NCI-H774 (cell line): ENCODE results near the gene INCENP.

Source experiments
- DNase-seq: peaks from one replicate; lab custom pipeline; 2025; lab: John Stamatoyannopoulos, UW

The INCENP gene

DNA sequence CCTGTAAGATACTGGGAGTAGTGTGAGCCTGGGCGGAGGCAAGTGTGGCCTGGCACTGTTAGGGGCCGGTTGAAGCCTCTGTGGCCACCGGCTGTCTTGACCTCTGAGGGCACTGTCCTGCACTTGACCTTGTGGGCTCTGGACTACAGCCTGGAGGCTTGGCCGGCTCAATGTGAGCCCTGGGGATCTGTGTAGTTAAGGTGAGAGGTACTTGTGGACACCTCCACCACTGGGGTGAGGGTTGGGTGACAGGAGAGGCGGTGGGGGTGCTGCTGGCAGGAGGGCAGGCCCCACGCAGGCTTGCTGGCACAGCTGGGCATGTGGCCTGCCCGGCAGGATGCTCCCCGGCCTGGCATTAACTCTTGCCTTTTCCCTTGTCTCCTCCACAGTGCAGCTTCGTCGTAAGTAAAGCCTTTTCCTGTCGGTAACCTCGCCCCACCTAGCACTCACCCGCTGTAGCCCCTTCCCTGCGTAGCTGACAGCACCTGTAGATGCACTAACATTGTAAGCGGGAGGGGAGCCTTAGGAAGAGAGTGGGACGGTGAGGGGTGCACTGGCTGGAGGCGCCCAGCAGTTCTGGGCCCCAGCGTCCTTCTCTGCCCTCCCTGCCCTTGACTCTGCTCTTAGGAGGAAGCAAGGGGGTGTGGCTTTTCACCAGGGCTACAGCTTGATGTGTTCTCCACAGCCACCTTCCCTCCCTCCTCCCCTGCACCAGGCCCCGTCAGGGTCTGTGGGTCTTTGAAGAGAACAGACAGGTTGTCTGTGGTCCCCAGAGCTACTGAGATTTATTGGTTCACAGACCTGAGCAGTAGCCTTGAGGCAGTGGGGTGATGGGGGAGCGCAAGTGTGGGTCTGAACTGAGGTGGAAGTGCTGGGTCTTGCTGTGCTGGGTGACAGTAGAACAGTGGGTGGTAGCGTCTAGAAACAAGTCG lies 17.6 kb downstream of the INCENP start:
- DNase-seq, result no peak

DNA sequence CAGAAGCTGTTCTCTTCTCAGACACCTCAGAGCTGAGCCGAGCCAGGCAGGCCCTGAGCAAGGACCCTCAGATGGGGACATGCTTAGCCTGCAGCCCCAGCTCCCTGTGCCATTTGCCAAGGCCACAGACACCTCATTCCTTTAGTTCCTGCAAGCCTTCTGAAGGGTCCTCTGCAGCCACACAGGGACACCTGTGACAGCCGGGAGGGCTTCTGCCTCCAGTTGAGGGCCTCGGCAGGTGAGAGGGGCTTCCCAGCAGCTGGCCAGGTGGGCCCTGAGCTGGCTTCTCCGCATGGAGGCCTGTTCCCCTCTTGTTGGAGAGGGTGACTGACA lies 18.2 kb downstream of the INCENP start:
- no peak for DNase-seq

DNA sequence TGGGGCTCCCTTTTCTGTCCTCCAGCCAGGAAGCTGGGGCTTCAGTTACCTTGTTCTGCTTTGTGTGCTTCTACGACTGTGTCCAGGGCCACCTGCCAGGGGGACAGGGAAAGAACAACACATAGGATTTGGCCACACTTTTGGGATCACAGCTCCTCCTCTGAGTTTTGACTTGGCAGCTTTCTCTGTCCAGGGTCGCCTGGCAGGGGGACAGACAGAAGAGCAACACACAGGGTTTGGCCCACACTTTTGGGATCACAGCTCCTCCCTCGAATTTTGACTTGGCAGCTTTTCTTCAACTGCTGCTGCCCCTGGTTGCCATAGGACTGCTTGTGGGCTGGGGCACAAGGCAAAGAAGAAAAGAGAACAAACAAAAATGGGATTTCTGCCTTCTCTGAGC lies 19.1 kb downstream of the INCENP start:
- no peak for DNase-seq

DNA sequence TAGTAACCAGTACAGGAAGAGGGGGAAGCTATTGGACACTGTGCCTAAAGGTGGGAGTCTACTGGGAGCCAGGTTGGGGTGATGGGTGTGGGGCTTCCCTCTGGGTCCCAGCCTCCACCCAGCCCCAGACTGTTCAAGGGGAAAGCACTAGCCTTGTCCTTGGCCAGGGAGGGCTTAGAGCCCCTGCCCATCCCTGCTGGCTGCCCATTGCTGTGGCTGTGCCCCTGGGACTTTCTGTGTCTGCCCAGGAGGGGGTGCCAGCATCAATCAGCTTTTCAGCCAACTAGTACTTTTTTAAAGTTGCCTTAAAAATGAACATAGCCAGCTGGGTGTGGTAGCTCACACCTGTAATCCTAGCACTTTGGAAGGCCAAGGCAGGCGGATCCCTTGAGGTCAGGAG lies 19.9 kb downstream of the INCENP start:
- DNase-seq, result no peak

DNA sequence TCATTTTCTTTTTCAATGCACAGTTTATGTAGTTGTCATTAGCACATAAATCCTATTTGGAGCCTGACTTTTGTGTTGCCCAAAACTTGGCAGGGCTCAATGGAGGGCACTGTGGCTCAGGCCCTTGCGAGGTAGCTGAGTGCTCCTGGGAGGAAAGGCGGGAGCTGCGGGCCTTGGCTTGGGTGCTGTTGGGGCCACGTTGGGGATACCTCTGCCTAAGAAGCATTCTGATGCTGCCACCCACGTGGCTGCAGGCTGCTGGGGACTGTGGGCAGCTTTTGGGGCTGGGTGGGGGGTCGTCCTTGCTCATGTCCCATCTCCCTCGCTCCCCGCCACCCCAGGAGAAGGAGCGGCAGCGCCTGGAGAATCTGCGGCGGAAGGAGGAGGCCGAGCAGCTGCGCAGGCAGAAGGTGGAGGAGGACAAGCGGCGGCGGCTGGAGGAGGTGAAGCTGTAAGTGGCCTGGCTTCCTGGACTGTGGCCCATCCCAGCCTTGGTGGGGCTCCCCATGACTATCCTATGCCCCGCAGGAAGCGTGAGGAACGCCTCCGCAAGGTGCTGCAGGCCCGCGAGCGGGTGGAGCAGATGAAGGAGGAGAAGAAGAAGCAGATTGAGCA lies 20.9 kb downstream of the INCENP start:
- DNase-seq, result no peak

DNA sequence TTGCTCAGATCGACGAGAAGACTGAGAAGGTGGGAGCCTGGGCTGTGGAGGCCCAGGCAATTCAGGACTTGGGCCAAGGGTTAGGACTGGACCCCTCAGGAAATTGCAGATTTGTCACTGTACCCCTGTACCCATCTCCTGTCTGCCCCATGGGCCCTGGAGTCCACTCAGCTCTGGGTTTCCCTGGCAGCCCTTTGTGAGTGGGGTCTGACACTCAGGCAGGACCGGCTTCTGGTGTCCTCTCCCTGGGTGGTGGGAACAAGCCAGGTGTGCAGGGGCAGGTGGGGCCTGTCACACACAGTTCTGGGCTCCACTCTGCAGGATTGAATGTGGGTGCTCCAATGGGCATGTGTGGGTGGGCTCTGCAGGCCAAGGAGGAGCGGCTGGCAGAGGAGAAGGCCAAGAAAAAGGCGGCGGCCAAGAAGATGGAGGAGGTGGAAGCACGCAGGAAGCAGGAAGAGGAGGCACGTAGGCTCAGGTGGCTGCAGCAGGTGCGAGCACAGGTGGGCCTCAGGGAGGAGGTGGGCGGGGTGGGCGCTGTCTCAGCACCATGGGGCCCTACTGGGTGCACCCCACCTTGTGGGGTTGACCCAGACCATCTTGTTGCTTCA lies 21.6 kb downstream of the INCENP start:
- DNase-seq, result no peak

DNA sequence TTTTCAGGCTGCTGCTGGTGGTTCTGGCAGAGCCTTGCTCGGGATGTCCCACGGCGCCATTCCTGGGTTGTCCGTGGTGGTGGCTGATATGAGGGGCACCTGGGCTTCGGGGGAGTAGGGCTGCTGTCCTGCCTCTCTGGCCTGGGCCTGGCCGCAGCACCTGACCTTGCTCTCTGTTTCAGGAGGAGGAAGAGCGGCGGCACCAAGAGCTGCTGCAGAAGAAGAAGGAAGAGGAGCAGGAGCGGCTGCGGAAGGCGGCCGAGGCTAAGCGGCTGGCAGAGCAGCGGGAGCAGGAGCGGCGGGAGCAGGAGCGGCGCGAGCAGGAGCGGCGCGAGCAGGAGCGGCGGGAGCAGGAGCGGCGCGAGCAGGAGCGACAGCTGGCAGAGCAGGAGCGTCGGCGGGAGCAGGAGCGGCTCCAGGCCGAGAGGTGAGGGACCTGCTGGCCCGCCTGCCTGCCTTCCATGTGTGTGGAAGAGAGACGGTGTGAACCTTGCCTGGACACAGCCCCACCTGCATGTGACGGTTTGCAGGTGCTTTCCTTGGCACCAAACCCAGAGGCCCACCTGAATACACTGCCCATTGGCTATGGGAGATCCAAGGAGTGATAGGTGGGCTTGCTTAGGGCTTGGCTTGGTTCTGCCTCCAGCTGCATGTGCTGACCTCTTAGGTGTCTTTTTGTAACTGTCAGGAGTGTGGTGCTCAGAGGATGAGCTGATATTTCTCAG lies 22.8 kb downstream of the INCENP start:
- DNase-seq, result no peak

DNA sequence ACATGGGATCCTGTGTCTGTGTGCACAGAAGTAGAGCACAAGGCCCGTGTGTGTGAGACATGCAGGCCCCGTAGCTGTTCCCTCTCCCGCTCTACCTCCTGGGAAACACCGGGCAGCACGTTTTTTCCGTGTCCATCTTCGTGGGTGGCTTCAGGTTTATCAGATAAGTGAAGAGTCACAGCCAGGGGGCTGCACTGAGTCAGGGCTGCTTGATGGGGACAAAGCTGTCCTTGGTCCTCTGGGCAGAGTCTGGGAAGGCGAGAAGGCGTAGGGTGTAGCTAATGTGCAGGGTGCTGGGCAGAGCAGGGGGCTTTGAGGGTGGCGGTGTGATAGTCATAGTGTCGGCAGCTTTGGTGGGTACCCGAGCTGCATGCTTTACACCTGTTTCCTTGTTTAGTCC lies 23.7 kb downstream of the INCENP start:
- no peak for DNase-seq

DNA sequence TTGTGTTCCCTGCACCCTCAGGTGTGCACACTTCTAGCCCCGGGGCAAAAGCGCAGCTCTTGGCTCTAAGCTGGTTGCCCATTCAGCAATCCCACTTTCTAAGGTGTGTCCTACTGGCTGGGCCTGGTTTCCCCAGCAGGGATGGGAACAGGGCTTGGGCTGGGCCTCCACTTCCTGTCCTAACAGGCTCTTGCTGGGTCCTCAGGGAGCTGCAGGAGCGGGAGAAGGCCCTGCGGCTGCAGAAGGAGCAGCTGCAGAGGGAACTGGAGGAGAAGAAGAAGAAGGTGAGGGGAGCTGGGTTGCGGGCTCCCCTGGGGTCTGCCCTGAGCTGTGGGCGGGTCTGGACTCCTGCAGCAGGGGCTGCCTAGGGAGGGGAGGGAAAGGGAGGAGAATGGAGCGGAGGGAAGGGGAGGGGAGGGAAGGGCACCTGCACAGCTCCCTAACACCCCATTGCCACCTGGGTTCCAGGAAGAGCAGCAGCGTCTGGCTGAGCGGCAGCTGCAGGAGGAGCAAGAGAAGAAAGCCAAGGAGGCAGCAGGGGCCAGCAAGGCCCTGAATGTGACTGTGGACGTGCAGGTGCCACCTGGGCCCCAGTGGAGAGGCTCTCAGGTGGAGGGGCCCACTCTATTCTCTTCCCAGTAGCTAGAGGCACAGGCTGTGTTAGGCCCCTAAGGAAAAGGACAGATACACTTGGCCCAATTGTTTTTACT lies 24.6 kb downstream of the INCENP start:
- DNase-seq, result no peak

DNA sequence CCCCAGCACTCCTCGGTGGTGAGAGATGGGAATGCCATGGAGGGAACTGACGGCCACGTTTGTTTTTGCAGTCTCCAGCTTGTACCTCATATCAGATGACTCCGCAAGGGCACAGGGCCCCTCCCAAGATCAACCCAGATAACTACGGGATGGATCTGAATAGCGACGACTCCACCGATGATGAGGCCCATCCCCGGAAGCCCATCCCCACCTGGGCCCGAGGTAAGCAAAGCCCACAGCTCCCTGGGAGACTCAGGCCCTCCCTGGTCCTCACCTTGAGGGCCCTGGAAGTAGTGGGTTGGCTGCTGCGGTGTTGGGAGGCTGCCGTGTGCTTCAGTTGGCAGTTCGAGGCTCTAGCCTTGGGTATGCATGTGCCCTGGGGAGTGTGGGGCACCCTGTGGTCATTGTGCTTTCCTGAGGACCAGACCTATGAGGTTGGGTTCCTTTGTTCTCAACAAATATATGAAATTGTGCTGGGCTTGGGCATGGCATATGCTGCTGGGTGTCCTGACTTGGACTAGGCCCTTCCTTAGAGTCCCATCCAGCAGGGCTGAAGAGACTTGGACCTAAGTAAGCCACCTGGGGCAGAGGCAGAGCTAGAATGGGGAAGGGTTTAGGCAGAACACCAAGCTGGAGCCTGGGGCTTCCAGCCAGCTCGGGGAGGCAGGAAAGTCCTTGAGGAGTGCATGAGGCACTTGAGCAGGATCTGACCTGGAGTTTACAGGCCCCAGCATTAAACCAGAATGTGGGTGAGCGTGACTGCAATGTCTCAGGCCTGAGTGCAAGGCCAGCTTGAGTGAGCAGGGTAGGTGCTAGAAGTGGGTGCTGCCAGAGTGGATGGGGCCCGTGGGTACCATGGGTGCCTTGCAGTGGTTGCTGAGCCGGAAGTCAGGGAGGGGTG lies 26.4 kb downstream of the INCENP start:
- DNase-seq, result no peak

DNA sequence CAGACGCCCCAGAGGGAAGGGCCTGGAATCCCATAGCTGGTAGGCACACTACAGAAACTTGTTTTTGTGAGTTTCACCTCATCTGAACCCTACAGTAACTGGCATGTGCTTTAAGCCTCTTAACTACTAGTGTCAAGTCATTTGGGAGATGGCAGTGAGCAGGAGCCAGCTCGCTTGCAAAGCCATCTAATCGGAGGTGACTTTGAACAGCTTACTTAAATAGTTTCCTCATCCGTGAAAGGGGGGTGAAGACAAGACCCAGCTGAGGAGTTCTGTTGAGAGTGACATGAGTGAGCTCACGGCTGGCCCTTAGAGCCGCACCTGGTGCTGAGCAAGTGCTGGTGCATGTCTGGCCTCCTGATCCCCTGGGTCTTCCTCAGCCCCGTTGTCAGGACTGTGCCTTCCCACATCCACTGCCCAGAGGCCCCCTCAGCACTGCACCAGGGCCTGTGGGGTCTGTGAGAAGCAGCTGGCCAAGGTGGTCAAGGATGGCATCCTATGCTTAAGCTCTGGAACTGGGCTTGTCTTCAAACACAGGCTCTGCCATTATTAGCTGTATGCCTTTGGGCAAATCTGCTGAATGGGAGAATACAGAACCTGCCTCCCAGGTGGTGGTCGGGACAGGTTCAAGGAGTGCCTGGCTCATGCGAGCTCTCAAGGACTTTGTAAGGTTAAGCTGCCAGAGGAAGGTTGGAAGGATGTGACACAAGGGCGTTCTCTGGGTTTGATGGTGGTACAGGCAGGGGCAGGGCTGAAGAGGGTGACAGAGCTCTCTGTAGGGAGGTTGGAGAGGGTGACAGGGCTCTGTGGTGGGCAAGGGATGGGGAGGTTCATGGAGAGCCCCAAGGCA lies 27.3 kb downstream of the INCENP start:
- DNase-seq, result no peak

DNA sequence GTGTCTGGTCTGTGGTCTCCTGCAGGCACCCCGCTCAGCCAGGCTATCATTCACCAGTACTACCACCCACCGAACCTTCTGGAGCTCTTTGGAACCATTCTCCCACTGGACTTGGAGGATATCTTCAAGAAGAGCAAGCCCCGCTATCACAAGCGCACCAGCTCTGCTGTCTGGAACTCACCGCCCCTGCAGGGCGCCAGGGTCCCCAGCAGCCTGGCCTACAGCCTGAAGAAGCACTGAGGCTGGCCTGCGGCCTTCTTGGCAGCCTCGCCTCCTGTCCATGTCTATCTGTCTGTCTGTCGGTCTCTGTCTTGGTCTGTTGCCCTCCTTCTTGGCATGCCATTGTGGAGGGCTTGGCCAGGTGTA lies 27.9 kb downstream of the INCENP start:
- DNase-seq, result no peak

DNA sequence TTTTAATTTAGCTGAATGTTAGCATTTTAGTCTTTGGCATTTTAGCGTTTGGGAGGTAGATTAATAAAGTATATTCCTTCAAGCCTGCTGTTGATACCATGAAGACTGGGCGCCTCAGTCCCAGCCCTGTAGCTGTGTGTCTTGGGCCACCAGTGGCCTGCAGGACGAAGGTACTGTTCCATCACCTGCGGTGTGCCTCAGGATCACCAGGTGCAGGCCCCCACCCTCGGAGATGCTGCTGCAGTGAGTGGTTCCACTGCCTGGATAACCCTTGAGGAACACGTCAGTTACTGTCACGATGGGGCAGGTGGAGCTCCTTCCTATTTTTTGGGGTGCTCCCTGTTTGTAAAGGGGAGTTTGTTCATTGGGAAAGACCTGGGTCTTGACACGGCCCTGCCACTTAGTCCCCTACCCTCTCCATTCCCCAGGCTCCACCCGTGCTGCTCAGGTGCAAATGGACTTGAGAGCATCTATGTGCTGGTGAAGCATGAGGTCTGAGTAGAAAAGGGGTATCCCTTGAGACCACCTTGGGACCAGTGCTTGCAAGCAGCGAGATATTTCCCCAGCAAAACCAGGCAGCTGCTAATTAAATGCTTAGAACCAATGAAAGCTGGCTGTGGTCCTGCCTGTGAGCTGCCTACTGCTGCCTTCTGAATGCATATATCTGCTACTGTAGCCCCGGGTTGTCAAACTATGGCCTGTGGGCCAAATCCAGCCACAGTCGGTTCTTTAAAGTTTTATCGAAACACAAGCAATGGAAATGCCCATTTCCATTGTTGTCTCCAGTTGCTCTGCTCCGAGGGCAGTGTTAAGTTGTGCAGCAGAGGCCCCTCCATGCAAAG lies 28.7 kb downstream of the INCENP start:
- no peak for DNase-seq

DNA sequence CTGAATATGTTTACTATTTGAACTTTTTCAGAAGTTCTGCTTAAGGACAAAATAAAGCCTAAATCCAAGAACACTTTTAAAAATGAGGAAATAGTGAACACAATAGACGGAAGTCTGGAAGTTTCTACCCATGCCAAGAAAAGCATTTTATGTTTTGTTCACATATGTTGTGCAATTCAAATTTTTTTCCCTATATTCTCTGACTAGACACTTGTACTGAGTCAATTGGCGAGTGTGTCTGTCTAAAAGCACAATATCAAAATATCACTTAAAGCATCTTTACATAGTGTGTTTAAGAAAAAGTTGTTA lies 29.2 kb downstream of the INCENP start:
- no peak for DNase-seq

DNA sequence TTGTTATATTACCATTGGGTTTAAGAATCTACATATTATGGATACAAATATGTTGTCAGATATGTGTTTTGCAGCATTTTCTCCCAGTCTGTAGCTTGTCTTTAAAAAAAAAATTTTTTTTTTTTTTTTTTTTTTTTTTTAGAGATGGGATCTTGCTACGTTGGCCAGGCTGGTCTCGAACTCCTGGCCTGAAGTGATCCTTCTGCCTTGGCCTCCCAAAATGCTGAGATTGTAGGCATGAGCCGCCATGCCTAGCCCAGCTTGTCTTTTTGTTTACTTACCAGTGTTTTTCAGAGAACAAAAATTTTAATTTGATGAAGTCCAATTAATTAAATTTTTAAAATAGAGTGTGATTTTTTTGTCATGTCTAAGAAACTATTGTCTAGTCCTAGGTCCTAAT lies 29.8 kb downstream of the INCENP start:
- DNase-seq, result no peak

DNA sequence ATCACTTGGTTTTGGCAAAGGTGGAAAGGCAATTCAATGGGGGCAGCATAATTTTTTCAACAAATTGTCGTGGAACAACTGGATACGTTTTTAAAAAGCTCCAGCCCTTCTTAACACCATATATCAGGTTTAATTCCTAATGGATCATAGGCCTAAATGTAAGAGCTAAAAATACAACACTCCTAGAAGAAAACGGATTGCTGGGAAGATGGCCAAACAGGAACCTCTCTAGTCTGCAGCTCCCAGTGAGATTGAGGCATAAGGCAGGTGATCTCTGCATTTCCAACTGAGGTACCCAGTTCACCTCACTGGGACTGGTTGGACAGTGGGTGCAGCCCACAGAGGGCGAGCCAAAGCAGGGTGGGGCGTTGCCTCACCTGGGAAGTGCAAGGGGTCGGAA lies 33.8 kb downstream of the INCENP start:
- no peak for DNase-seq

DNA sequence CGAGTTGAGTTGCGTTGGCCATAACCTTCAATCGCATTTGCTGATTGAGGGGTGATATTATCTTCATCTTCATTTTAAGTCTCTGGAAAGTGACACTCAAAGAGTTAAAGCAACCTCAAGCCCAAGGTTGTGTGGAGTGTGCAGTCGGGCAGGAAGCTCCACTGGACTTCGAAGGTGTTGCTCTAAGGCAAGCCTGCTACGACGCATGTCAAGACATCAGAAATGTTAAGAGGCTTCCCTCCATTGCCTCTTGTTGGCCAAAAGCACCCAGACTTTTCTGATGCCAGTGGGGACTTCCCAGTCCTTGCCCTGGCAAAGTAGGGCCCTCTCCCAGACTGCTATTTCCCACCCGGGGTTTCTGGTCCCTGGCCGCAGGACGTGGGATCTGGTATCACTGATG lies 42.6 kb downstream of the INCENP start:
- no peak for DNase-seq

DNA sequence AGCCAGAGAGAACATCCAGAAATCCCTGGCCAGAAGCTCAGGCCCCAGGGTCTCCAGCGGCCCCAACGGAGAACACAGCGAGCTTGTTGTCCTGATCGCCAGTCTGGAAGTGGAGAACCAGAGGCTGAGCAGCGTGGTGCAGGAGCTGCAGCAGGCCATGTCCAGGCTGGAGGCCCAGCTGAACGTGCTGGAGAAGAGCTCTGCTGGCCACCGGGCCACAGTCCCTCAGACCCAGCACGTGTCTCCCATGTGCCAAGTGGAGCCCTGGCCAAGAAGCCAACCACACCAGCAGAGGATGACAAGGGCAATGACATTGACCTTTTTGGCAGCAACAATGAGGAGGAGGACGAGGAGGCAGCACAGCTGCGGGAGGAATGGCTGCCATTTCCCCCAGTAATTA lies 45.6 kb downstream of the INCENP start:
- no peak for DNase-seq

DNA sequence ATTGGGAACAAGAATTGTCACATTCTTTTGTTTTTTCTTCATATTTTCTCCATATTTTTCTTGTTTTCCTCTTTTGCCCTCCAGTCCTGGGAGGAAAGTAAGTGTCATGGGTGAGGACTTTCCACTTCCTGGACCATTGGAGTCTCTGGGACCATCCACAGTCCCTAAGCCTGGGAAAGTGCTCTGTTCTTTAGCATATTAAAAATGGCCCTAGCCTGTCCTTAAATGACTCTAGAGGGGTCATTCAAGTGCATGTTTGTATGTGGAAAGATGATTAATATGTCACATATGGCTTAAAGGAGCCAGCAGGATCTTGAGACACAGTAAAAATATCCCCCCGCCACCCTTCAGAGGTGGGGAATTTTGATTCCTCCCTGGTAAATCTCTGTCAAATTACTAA lies 46.1 kb downstream of the INCENP start:
- DNase-seq, result no peak
